Activated naive CD4-positive, alpha-beta T cell treated with anti-CD3 and anti-CD28 coated beads, Interleukin-2, amount 50 U/mL, for 72 hours (primary cell): ENCODE measurements around the gene NXF3. TPM values are rescaled to one million over a fixed set of nuclear protein-coding genes. Genes with fewer than 3 reads are reported as not detected.
"Not testable (repeated sequence)": the region's sequence is repeated elsewhere in the genome, so short reads cannot be mapped to it uniquely, and the experiment has no call there.

Source experiments
- ATAC-seq, 2 donors: fragments of 150-1000 bp; cut with Tn5 transposase; 2 replicates each; pipeline ENCODE4 v1.10.0; 2021; ENCODE audit warnings: mild to moderate bottlenecking in 2 of 2, moderate library complexity in 2 of 2
- DNase-seq, 2 donors: peaks; one replicate each; pipeline ENCODE4 v3.0.0; 2021 to 2022; ENCODE audit warnings: low spot score in 2 of 2
- H3K27ac Mint-ChIP-seq, 2 donors: one replicate each; pipeline ENCODE4 v1.8.0; 2022; ENCODE audit warnings: mild to moderate bottlenecking in 2 of 2, mixed read lengths in 2 of 2
- H3K36me3 Mint-ChIP-seq, 2 donors: one replicate each; pipeline ENCODE4 v1.8.0; 2022; ENCODE audit warnings: mixed read lengths in 2 of 2
- H3K9me3 Mint-ChIP-seq, 2 donors: one replicate each; pipeline ENCODE4 v1.8.0; 2022; ENCODE audit warnings: mixed read lengths in 2 of 2
- total RNA-seq, 2 donors: library from RNA; stranded (reverse); gene quantifications; one replicate each; pipeline ENCODE4 v1.2.3, GENCODE V29; 2022

The NXF3 gene, protein sequence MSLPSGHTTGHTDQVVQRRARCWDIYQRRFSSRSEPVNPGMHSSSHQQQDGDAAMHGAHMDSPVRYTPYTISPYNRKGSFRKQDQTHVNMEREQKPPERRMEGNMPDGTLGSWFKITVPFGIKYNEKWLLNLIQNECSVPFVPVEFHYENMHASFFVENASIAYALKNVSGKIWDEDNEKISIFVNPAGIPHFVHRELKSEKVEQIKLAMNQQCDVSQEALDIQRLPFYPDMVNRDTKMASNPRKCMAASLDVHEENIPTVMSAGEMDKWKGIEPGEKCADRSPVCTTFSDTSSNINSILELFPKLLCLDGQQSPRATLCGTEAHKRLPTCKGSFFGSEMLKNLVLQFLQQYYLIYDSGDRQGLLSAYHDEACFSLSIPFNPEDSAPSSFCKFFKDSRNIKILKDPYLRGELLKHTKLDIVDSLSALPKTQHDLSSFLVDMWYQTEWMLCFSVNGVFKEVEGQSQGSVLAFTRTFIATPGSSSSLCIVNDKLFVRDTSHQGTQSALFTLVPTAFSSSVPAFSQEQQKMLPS
- total RNA-seq, result not detected

DNA sequence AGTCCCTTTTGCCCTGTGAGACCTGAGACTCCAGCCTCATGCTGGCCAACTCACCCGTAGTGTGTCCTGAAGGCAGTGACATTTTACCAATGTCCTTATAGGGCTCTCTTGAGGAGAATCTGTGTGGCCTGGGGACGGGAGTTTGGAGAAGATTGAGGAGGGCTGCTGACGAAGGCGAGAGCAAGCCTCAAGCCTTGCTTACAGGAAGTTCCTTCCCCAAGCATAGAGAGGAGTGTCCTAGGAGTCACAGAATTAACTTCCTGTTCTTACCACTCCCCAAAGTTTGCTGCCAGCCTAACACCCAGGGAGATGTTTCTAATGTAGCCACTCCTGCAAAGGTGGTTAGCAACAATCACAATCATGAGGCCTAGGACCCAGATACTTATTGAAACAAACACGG, at the start of gene NXF3:
Gene NXF3 (minus strand): TSS at position 202 of the 400 bp plus-strand sequence. CDS start 120 bp downstream, at position 82.
- DNase-seq, result no peak
- Mint-ChIP-seq H3K36me3 (no peaks in the 10 kb centered on the region), H3K27ac (no peak within 1 kb of the TSS), H3K9me3 (no peaks in the 10 kb centered on the region)
- no peak for ATAC-seq

DNA sequence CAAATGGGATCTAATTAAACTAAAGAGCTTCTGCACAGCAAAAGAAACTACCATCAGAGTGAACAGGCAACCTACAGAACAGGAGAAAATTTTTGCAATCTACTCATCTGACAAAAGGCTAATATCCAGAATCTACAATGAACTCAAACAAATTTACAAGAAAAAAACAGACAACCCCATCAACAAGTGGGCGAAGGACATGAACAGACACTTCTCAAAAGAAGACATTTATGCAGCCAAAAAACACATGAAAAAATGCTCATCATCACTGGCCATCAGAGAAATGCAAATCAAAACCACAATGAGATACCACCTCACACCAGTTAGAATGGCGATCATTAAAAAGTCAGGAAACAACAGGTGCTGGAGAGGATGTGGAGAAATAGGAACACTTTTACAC, 43.6 kb upstream of the NXF3 start:
- H3K27ac Mint-ChIP-seq, ATAC-seq, H3K36me3 Mint-ChIP-seq, DNase-seq, H3K9me3 Mint-ChIP-seq: not testable (repeated sequence)

DNA sequence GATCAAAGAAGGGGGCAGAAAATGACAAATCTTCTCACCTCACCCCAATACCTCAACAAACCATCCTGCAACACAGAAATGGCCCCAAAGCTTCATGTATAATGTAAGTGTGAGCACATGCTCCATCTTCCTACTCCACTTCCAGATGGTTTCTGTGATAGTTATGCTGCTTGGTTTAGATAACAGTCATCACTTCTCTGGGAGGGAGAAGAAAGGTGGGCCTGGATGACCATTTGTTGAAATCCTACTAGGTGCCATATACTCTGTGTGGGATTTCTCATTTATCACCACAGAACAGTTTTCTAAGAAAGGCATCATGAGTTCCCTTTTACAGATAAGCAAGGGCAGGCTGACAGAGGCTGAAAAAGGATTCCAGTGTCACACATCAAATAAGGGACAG, 31.3 kb upstream of the NXF3 start:
- no peak overlapping the region for H3K27ac Mint-ChIP-seq
- no peaks in the 10 kb centered on the region for H3K36me3 Mint-ChIP-seq
- ATAC-seq, result no peak
- H3K9me3 Mint-ChIP-seq, result no peaks in the 10 kb centered on the region
- no peak for DNase-seq

DNA sequence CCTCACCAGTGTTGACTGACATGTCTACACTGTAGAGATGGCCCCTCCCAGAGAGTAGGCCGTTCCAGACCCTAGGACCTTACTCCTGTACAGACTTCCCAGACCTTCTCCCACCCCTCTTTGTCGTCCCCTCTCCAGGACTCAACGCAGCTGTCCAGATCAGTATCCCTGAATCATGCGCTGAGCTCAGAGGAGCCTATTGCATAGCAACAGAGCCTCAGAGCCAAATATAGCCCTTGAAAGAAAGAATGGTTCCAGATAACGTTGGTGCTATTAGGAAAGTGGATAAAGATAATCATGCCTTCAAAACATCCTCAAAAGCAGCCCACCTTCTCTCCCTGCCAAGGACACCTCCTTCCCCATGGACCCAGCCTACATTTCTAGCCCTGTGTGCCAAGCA, 27.8 kb upstream of the NXF3 start:
- ATAC-seq, result no peak
- DNase-seq, result no peak
- Mint-ChIP-seq H3K36me3 (no peaks in the 10 kb centered on the region), H3K27ac (no peak overlapping the region), H3K9me3 (no peaks in the 10 kb centered on the region)

DNA sequence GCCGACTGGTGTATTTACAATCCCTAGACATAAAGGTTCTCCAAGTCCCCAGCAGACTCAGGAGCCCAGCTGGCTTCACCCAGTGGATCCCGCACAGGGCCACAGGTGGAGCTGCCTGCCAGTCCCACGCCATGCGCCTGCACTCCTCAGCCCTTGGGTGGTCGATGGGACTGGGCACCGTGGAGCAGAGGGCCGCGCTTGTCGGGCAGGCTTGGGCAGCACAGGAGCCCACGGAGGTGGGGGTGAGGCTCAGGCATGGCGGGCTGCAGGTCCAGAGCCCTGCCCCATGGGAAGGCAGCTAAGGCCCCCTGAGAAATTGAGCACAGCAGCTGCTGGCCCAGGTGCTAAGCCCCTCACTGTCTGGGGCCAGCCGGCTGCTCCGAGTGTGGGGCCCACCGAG, 24.0 kb upstream of the NXF3 start:
- H3K27ac Mint-ChIP-seq, DNase-seq, H3K9me3 Mint-ChIP-seq, ATAC-seq, H3K36me3 Mint-ChIP-seq: not testable (repeated sequence)

DNA sequence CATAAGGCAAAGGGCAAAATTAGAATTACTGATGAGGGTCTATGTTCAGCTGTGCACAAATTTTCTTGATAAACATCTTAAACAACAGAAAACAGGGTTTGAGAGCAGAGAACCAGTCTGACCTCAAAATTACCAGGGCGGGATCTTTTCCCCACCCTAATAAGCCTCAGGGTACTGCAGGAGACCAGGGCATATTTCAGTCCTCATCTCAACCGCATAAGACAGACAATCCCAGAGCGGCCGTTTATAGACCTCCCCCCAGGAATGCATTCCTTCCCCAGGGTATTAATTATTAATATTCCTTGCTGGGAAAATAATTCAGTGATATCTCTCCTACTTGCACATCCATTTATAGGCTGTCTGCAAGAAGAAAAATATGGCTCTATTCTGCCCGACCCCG, 16.6 kb upstream of the NXF3 start:
- not testable (repeated sequence) for H3K9me3 Mint-ChIP-seq, H3K27ac Mint-ChIP-seq, ATAC-seq, H3K36me3 Mint-ChIP-seq, DNase-seq

DNA sequence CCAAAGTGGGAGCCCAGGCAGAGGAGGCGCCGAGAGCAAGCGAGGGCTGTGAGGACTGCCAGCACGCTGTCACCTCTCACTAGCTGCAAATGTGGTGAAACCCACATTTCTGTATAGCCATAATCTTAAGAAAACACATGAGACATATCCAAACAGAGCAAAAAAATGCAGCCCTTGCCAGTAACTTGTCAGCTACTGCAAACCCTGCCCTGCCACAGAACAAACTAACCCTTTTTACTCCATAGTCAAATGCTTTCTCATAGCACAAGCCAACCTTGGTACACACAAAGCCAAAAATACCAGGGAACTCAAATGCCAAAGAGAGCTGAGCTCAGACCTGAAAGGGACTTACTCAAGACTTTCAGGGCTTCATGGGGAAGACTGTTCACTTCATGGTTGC, 14.9 kb upstream of the NXF3 start:
- Mint-ChIP-seq H3K36me3 (peaks cover 0 to 9% of the 10 kb centered on the region in 2 donors), H3K9me3 (peaks cover 5 to 8% of the 10 kb centered on the region in 2 donors), H3K27ac (no peak overlapping the region)
- ATAC-seq (no peak), DNase-seq (no peak)

DNA sequence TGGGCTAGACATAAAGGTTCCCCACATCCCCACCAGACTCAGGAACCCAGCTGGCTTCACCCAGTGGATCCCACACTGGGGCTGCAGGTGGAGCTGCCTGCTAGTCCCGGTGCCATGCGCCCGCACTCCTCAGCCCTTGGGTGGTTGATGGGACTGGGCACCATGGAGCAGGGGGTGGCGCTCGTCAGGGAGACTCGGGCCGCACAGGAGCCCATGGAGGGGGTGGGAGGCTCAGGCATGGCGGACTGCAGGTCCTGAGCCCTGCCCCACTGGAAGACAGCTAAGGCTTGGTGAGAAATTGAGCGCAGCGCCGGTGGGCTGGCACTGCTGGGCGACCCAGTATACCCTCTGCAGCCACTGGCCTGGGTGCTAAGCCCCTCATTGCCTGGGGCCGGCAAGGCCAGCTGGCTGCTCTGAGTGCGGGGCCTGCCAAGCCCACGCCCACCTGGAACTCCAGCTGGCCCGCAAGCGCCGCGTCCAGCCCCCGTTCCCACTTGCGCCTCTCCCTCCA, 14.3 kb upstream of the NXF3 start:
- H3K36me3 Mint-ChIP-seq, DNase-seq, H3K27ac Mint-ChIP-seq, ATAC-seq, H3K9me3 Mint-ChIP-seq: not testable (repeated sequence)

DNA sequence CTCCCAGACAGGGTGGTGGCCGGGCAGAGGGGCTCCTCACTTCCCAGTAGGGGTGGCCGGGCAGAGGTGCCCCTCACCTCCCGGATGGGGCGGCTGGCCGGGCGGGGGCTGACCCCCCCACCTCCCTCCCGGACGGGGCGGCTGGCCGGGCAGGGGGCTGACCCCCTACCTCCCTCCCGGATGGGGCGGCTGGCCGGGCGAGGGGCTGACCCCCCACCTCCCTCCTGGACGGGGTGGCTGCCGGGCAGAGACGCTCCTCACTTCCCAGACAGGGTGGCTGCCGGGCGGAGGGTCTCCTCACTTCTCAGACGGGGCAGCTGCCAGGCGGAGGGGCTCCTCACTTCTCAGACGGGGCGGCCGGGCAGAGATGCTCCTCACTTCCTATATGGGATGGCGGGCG, 11.4 kb upstream of the NXF3 start:
- not testable (repeated sequence) for DNase-seq, H3K9me3 Mint-ChIP-seq, H3K36me3 Mint-ChIP-seq, H3K27ac Mint-ChIP-seq, ATAC-seq

DNA sequence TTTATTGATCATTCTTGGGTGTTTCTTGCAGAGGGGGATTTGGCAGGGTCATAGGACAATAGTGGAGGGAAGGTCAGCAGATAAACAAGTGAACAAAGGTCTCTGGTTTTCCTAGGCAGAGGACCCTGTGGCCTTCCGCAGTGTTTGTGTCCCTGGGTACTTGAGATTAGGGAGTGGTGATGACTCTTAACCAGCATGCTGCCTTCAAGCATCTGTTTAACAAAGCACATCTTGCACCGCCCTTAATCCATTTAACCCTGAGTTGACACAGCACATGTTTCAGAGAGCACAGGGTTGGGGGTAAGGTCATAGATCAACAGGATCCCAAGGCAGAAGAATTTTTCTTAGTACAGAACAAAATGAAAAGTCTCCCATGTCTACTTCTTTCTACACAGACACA, 10.9 kb upstream of the NXF3 start:
- H3K9me3 Mint-ChIP-seq, H3K27ac Mint-ChIP-seq, H3K36me3 Mint-ChIP-seq, DNase-seq, ATAC-seq: not testable (repeated sequence)

DNA sequence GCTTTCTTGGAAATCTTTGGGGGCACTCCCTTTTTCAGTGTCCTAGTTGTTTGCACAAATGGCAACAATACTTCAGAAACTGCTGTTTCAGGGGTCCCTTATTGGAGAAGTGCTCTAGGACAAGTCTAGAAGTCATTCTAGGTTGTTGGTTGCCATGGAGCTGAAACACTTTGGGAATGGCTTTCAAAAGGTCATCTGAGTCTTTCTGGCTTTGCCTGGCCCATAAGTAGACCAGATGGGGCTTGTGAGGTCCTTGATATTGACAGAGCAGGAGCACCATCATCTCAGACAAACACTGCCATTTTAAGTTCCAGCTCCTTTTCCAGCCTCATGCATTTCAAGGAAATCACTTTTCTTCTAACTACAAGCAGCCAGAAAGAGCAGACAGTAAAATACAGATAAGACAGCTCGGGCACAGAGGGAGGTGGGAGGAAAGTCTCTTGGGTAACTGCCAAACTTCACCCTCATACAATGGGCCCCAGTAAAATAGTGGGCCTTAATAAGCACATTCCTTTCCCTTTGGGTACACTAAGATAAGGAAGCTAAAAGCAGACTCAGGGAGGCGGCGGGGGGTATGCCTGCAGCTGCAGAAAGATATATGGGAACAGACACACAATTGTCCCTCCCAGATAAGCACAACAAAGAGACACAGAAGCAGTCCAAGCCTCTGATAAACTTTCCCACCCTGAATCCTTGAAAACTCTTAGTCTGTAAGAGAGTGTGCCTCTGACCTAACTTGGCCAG, 8.5 kb upstream of the NXF3 start:
- ATAC-seq (no peak), DNase-seq (no peak)
- Mint-ChIP-seq H3K36me3 (no peaks in the 10 kb centered on the region), H3K9me3 (no peaks in the 10 kb centered on the region), H3K27ac (no peak overlapping the region)

DNA sequence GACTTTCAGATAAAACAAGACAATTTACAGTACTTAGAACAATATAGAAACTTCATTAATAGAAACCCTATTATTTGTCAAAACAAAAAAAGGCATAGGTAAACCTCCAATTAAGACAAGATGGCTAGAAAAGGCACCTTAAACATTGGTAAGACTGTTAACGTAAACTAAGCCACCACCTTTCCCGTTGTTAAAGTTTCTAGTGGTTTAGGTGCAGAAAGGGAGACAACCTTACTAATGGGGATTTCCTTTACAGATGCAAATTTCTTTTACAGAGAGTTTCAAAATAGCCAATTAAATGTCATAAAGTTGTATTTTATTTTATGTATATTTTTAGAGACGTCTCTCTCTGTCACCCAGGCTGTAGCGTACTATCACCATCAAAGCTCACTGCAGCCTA, 7.5 kb upstream of the NXF3 start:
- H3K9me3 Mint-ChIP-seq, result no peaks in the 10 kb centered on the region
- DNase-seq (no peak), ATAC-seq (no peak)
- no peaks in the 10 kb centered on the region for H3K36me3 Mint-ChIP-seq
- no peak overlapping the region for H3K27ac Mint-ChIP-seq

DNA sequence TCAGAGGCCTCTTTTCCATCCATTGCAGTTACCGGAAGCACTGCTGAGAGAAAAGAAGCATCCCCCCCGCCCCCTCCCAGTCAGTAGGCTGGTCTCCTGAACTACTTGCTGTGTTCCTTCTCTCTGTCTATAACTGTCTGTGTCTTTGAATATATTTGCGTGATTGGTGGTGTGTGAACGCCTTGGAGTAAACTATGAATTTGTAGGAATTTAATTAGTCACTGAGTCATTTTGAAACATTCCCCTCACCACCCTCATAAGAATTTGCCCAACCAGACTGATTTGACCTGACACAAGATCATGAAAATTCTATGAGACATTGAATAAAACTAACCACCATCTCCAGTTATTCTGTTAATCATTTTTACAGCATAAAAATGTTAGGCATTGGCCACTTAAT, 6.7 kb upstream of the NXF3 start:
- ATAC-seq (no peak), DNase-seq (no peak)
- Mint-ChIP-seq H3K36me3 (no peaks in the 10 kb centered on the region), H3K9me3 (no peaks in the 10 kb centered on the region), H3K27ac (no peak overlapping the region)

DNA sequence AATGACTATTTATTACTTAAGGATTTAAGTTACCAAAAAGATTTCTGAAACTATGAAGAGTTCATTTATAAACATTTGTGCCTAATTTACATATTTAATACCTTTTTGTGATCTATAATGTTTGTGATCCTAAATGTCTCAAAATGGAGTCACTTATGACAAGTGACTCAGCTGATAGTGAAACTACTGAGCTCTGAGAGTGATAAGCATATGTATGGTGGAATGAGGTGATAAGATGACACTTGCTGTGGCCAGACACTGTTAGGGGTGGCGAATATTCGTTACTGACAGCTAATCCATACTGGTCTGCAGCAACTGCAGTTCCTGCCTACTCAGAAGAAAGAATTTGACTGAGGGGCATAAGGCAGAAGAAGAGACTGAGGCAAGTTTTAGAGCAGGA, 5.5 kb upstream of the NXF3 start:
- Mint-ChIP-seq H3K36me3 (no peaks in the 10 kb centered on the region), H3K27ac (no peak overlapping the region), H3K9me3 (no peaks in the 10 kb centered on the region)
- DNase-seq (no peak), ATAC-seq (no peak)

DNA sequence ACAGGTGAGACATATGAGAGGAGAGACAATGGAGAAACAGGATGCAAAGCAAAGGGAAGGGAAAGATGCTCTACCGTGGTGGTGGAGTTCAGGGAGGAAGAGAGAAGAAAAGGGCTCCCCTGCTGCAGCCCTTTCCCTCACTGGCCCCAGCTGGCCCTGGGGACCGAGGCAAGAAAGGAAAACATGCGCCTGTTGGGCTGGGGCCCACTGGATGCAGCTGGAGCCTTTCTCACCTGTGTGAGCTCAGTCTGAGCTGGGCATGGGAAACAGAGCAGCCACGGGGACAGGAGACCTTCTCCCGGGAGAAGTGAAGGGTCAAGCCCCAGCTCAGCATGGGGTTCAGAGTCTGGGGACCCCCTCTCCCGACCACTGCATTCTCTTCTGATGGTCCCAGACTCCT, 11.9 kb downstream of the NXF3 start:
- H3K9me3 Mint-ChIP-seq, result no peaks in the 10 kb centered on the region
- no peak for ATAC-seq

DNA sequence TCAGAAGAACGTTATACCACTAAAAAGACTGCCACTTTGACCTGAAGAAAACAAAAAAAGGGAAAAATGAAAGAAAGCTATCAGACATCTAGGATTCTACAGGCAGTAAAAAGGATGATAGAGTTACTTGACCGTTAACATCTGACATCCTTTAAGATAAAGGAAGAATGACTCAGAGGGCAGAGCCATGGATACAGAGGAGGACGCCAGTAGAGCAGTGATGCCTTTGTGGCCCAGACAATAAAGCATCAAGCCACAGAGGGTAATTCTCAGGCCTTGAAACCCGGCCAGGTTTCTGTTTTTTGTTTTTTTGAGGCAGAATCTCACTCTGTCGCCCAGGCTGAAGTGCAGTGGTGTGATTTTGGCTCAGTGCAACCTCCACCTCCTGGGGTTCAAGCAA, 19.5 kb downstream of the NXF3 start:
- DNase-seq (no peak), ATAC-seq (no peak)
- no peaks in the 10 kb centered on the region for H3K36me3 Mint-ChIP-seq
- H3K27ac Mint-ChIP-seq, result no peak overlapping the region
- H3K9me3 Mint-ChIP-seq, result no peaks in the 10 kb centered on the region

More for the DNA sequence above, 11.9 kb downstream of the NXF3 start:
- H3K36me3 Mint-ChIP-seq, result no peaks in the 10 kb centered on the region
- H3K27ac Mint-ChIP-seq, result no peak overlapping the region
- no peak for DNase-seq

DNA sequence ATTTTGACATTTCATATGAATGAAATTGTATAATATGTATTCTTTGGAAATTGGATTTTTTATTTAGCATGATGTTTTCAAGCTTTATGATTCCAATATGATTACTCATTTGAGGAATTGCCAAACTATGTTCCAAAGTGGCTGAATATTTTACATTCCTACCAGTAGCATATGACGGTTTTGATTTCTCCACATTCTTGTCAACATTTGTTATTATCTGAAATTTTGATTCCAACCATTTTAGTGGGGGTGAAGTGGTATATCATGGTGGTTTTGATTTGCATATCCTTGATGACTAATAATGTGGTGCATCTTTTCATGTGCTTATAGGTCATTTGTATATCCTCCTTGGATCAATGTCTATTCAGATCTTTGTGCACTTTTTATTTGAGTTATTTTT, 26.3 kb downstream of the NXF3 start:
- no peaks in the 10 kb centered on the region for H3K36me3 Mint-ChIP-seq
- no peaks in the 10 kb centered on the region for H3K9me3 Mint-ChIP-seq
- no peak overlapping the region for H3K27ac Mint-ChIP-seq
- DNase-seq (no peak), ATAC-seq (no peak)
